Liver (tissue), 9 donors: Measurements from ENCODE around the gene PCYOX1L. TPM values are rescaled to one million over a fixed set of nuclear protein-coding genes. Genes with fewer than 3 reads are reported as not detected.

Experiments used
- DNase-seq: peaks from one replicate; pipeline ENCODE4 v3.0.0-alpha.2; 2017; ENCODE audit warnings: low spot score
- H3K27ac ChIP-seq, 2 donors: one replicate each; pipeline ENCODE4 v1.7.0; 2013; ENCODE audit warnings: inconsistent platforms in 2 of 2, low read length in 2 of 2, control low read depth in 1 of 2, low read depth in 1 of 2, mild to moderate bottlenecking in 1 of 2
- H3K27me3 ChIP-seq, 4 donors: one replicate each; pipeline versions ENCODE4 v1.6.1 to v1.7.0; 2013; ENCODE audit warnings: low read length in 3 of 4, inconsistent platforms in 1 of 4, mild to moderate bottlenecking in 1 of 4, moderate library complexity in 1 of 4; ENCODE audit not compliant: control insufficient read depth in 4 of 4, insufficient read depth in 4 of 4
- H3K36me3 ChIP-seq, 4 donors: one replicate each; pipeline versions ENCODE4 v1.6.1 to v1.7.0; 2013; ENCODE audit warnings: low read length in 3 of 4, mild to moderate bottlenecking in 3 of 4, low read depth in 1 of 4, moderate library complexity in 1 of 4; ENCODE audit not compliant: control insufficient read depth in 4 of 4, insufficient read depth in 3 of 4
- H3K4me1 ChIP-seq, 4 donors: one replicate each; pipeline versions ENCODE4 v1.6.1 to v1.7.0; 2013; ENCODE audit warnings: low read length in 3 of 4, mild to moderate bottlenecking in 3 of 4, moderate library complexity in 1 of 4; ENCODE audit not compliant: control insufficient read depth in 4 of 4, insufficient read depth in 4 of 4
- H3K4me3 ChIP-seq, 3 donors: one replicate each; pipeline versions ENCODE4 v1.6.1 to v1.7.0; 2013; ENCODE audit warnings: low read length in 3 of 3, control low read depth in 1 of 3, low read depth in 1 of 3, mild to moderate bottlenecking in 1 of 3
- H3K9ac ChIP-seq, 2 donors: one replicate each; pipeline ENCODE4 v1.7.0; 2013; ENCODE audit warnings: low read length in 2 of 2, mild to moderate bottlenecking in 2 of 2, moderate library complexity in 2 of 2, control low read depth in 1 of 2, low read depth in 1 of 2
- H3K9me3 ChIP-seq, 4 donors: one replicate each; pipeline versions ENCODE4 v1.6.1 to v1.7.0; 2013; ENCODE audit warnings: low read length in 3 of 4; ENCODE audit not compliant: control insufficient read depth in 4 of 4
- CTCF ChIP-seq: fragments of 150-350 bp; IDR thresholded peaks from 2 replicates; pipeline ENCODE4 v1.5.1; 2017; ENCODE audit warnings: improper control_type of control experiment, low read depth, low read length; ENCODE audit not compliant: missing input control
- EGR1 ChIP-seq, 2 donors: IDR thresholded peaks; 2 replicates each; pipeline ENCODE4 v1.6.1; 2016 to 2018; ENCODE audit warnings: antibody characterized with exemption in 2 of 2, low read depth in 2 of 2
- FOXA1 ChIP-seq: IDR thresholded peaks from 2 replicates; pipeline ENCODE4 v1.6.1; 2016; ENCODE audit warnings: antibody characterized with exemption
- FOXA2 ChIP-seq: IDR thresholded peaks from 2 replicates; pipeline ENCODE4 v1.6.1; 2016; ENCODE audit warnings: antibody characterized with exemption
- GABPA ChIP-seq, 2 donors: IDR thresholded peaks in 1 of 2; conservative IDR thresholded peaks in 1 of 2; 2 replicates each; pipeline ENCODE4 v1.6.1; 2016; ENCODE audit warnings: antibody characterized with exemption in 2 of 2, mild to moderate bottlenecking in 1 of 2, moderate library complexity in 1 of 2
- HNF4A ChIP-seq, 2 donors: conservative IDR thresholded peaks; 2 replicates each; pipeline ENCODE4 v1.6.1; 2016; ENCODE audit warnings: antibody characterized with exemption in 2 of 2, mild to moderate bottlenecking in 2 of 2
- HNF4G ChIP-seq: IDR thresholded peaks from 2 replicates; pipeline ENCODE4 v1.6.1; 2016; ENCODE audit warnings: antibody characterized with exemption
- JUND ChIP-seq, 2 donors: IDR thresholded peaks; 2 replicates each; pipeline ENCODE4 v1.6.1; 2016; ENCODE audit warnings: antibody characterized with exemption in 2 of 2
- MAX ChIP-seq: IDR thresholded peaks from 2 replicates; pipeline ENCODE4 v1.6.1; 2016; ENCODE audit warnings: antibody characterized with exemption
- NR2F2 ChIP-seq: IDR thresholded peaks from 2 replicates; pipeline ENCODE4 v1.6.1; 2016; ENCODE audit warnings: antibody characterized with exemption
- RAD21 ChIP-seq, 2 donors: IDR thresholded peaks; 2 replicates each; pipeline ENCODE4 v1.6.1; 2016; ENCODE audit warnings: antibody characterized with exemption in 2 of 2, mild to moderate bottlenecking in 2 of 2
- RXRA ChIP-seq, 2 donors: IDR thresholded peaks; 2 replicates each; pipeline ENCODE4 v1.6.1; 2017 to 2018; ENCODE audit warnings: antibody characterized with exemption in 2 of 2, mild to moderate bottlenecking in 1 of 2
- SP1 ChIP-seq: IDR thresholded peaks from 2 replicates; pipeline ENCODE4 v1.6.1; 2018; ENCODE audit warnings: antibody characterized with exemption, mild to moderate bottlenecking
- TAF1 ChIP-seq: conservative IDR thresholded peaks from 2 replicates; pipeline ENCODE4 v1.6.1; 2016; ENCODE audit warnings: antibody characterized with exemption, mild to moderate bottlenecking
- YY1 ChIP-seq: IDR thresholded peaks from 2 replicates; pipeline ENCODE4 v1.6.1; 2016; ENCODE audit warnings: antibody characterized with exemption, mild to moderate bottlenecking
- ZBTB33 ChIP-seq: IDR thresholded peaks from 2 replicates; pipeline ENCODE4 v1.6.1; 2016; ENCODE audit warnings: antibody characterized with exemption
- WGBS: extraction: QIAGEN DNeasy Blood & Tissue Kit; methylation state at CpG from one replicate; pipeline ENCODE4 v1.1.7; 2013; 5-methylcytosine and 5-hydroxymethylcytosine counted together
- polyA plus RNA-seq, 2 donors: library from polyadenylated mRNA; stranded (reverse) in 1 of 2; unstranded in 1 of 2; fragments of 200-250 nt in 1 of 2; fragments of >200 nt in 1 of 2; fragmentation: Nextera tagmentation in 1 of 2; extraction: Ambion mirVana in 1 of 2; gene quantifications; one replicate each; pipeline versions ENCODE4 v1.2.1 to v1.2.3, GENCODE V29; 2013 to 2015
- total RNA-seq, 2 donors: library from RNA; depleted of rRNA; stranded (reverse); fragments of >200 nt; gene quantifications; one replicate each; pipeline ENCODE4 v1.2.3, GENCODE V29; 2014
- TF ChIP-seq, protein P1 (sequence below): IDR thresholded peaks from 2 replicates; pipeline ENCODE4 v1.6.1; 2016; ENCODE audit warnings: antibody characterized with exemption, mild to moderate bottlenecking
- TF ChIP-seq, protein P2 (sequence below): IDR thresholded peaks from 2 replicates; pipeline ENCODE4 v1.6.1; 2016; ENCODE audit warnings: antibody characterized with exemption
- donor health status: healthy.
- donor health status: healthy.
- donor health status: healthy.
- donor health status: healthy.
- donor health status: healthy.

Gene PCYOX1L
- total and polyA plus RNA-seq, 4 donors = 0.47 to 4.4 (median 1.1) TPM

GRCh38 chr5:149345147-149345891, 12.5 kb upstream of the PCYOX1L start, which contains the start of gene GRPEL2:
Gene GRPEL2 (plus strand): TSS chr5:149345499. CDS start chr5:149345540, 41 bp downstream.
- Histone ChIP-seq H3K4me1 (peaks cover 2 to 19% (median 13%) of the 10 kb centered on the region in 4 donors), H3K27ac (peak within 1 kb of the TSS; percentile 39 to 65), H3K9ac (peak within 1 kb of the TSS; percentile 43 to 69), H3K27me3 (no peaks in the 10 kb centered on the region), H3K4me3 (peak within 1 kb of the TSS; percentile 77 to 90 (median 81)), H3K9me3 (no peaks in the 10 kb centered on the region), H3K36me3 (peaks cover 6 to 24% (median 20%) of the 10 kb centered on the region in 4 donors)
- peak; percentile 92 for DNase-seq
- TF ChIP-seq YY1 (peak; percentile 98), HNF4A (conservative IDR thresholded peaks at IDR 0.05) (peak in 1 of 2 donors; percentile 37), CTCF (no peak), MAX (peak; percentile 98), RXRA (IDR thresholded peaks at IDR 0.05) (peak; percentile 44 to 49), HNF4G (no peak), TAF1 (peak; percentile 72), RAD21 (IDR thresholded peaks at IDR 0.05) (peak; percentile 7 to 36), GABPA (IDR thresholded peaks at IDR 0.05 in 1 of 2, conservative IDR thresholded peaks at IDR 0.05 in 1 of 2) (peak; percentile 99 to 100), NR2F2 (peak; percentile 68), FOXA1 (no peak), SP1 (peak; percentile 72), JUND (IDR thresholded peaks at IDR 0.05) (no peak), FOXA2 (no peak), ZBTB33 (peak; percentile 55), EGR1 (IDR thresholded peaks at IDR 0.05; ENCODE audit: low read depth in 2 of 2) (peak; percentile 95 to 97)
- TF ChIP-seq, protein P1, sequence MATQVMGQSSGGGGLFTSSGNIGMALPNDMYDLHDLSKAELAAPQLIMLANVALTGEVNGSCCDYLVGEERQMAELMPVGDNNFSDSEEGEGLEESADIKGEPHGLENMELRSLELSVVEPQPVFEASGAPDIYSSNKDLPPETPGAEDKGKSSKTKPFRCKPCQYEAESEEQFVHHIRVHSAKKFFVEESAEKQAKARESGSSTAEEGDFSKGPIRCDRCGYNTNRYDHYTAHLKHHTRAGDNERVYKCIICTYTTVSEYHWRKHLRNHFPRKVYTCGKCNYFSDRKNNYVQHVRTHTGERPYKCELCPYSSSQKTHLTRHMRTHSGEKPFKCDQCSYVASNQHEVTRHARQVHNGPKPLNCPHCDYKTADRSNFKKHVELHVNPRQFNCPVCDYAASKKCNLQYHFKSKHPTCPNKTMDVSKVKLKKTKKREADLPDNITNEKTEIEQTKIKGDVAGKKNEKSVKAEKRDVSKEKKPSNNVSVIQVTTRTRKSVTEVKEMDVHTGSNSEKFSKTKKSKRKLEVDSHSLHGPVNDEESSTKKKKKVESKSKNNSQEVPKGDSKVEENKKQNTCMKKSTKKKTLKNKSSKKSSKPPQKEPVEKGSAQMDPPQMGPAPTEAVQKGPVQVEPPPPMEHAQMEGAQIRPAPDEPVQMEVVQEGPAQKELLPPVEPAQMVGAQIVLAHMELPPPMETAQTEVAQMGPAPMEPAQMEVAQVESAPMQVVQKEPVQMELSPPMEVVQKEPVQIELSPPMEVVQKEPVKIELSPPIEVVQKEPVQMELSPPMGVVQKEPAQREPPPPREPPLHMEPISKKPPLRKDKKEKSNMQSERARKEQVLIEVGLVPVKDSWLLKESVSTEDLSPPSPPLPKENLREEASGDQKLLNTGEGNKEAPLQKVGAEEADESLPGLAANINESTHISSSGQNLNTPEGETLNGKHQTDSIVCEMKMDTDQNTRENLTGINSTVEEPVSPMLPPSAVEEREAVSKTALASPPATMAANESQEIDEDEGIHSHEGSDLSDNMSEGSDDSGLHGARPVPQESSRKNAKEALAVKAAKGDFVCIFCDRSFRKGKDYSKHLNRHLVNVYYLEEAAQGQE = peak; percentile 44
- TF ChIP-seq, protein P2, sequence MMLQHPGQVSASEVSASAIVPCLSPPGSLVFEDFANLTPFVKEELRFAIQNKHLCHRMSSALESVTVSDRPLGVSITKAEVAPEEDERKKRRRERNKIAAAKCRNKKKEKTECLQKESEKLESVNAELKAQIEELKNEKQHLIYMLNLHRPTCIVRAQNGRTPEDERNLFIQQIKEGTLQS = no peak
- WGBS = under 1% methylated on average over 54 of the region's 54 CpGs
